HG03457 (cell line): Measurements from ENCODE around the gene GNAT3.

Source experiments
- ATAC-seq: cut with Tn5 transposase; IDR thresholded peaks from one replicate; pipeline ENCODE4 v1.9.1; 2021; ENCODE audit warnings: moderate number of reproducible peaks; ENCODE audit not compliant: unreplicated experiment

Gene GNAT3

GRCh38 chr7:80428161-80429054, 83.5 kb downstream of the GNAT3 start:
- no peak for ATAC-seq

GRCh38 chr7:80427218-80427617, 84.6 kb downstream of the GNAT3 start:
- no peak for ATAC-seq

- ATAC-seq, result no peak
Measured at GRCh38 chr7:80420876-80421275, 91.0 kb downstream of the GNAT3 start.

DNA sequence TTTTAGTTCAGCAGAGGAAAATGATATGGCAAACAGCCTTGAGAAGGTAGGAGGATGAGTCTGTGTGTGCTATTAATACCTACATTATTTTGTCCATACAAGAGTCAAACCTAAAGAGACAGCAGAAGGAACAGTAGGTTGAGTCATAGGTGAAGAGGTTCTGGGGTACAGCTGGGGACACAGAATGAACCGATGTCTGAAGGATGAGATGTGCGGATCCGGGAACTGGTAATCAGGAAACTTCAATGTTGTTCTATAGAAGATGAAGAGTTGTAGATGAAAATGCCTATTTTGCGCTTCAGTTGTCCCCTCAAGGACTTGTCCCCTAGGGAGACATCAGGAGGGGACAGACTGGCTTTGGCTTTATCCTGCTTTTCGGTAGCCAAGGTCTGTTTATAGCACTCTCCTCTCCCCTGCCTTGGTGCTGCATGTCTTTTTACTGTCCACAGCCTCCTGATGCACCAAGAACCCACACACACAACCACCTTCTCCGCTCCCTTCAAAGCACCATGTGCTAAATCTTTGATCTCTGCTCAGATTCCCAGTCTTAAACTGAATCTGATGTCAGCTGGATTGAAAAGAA, 94.6 kb downstream of the GNAT3 start:
- no peak for ATAC-seq

- ATAC-seq, result no peak
Measured at GRCh38 chr7:80415522-80415921, 96.3 kb downstream of the GNAT3 start.

GRCh38 chr7:80415114-80415513, 96.8 kb downstream of the GNAT3 start:
- no peak for ATAC-seq

DNA sequence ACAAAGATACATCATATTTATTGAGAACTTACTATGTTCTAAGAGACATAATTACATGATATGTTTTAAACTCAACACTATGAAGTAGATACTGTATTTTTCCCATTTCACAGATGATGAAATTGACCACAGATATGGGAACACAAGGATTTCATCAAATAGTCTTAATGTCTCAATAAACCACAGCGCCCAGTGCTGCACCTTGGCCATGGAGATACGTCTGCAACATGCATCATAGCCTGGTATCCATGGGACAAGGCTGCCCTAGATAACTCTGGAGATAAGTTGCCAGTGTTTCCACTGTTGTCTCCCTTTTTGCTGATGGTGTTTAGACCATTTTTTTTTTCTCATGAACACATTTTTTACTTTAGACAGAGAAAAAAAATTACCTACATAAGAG, 97.5 kb downstream of the GNAT3 start:
- no peak for ATAC-seq

DNA sequence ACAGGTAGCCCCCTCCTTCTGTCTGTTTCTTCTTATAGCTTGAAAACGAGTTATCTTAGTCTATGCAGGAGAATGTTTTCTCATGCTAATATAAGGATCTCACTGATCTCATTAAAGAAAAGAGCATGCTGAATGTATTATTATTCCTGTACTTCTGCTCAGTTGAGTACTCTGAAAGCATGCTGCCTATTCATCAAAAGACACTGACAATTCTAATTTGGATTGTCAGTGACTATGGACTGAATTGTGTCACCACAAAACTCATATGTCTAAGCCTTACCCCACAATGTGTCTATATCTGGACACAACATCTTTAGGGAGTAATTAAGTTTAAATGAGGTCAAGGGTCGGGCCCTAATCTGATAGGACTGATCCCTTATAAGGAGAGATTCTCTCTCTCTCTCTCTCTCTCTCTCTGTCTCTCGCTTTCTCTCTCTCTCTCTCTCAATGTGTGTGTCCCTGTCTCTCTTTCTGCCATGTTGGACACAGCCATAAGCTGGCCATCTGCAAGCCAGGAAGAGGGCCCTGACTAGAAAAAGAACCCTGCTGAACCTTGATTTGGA, 98.4 kb downstream of the GNAT3 start:
- no peak for ATAC-seq

DNA sequence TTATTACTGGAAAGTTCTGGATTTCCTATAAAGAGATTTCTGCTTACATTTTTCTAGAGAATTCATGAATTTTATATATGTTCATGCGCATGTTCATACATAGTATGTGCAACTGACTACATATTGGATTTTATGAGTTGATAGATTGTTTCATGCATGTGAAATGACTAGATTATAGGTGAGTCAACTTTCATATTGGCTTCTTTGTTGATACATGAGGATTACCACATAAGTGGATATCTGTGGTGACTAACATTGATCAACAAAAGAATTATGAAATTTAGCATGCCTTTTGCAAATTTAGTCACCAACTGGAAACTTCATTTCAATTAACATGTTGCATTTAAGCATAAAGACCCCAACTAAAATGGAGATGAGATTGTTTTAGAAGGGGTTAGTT, 99.0 kb downstream of the GNAT3 start:
- ATAC-seq, result no peak

GRCh38 chr7:80411621-80412020, 100.2 kb downstream of the GNAT3 start:
- no peak for ATAC-seq

- no peak for ATAC-seq
Measured at GRCh38 chr7:80410081-80410480, 101.8 kb downstream of the GNAT3 start.
